ENCODE measurements around the gene EFL1. TPM values are rescaled to one million over a fixed set of nuclear protein-coding genes. Genes with fewer than 3 reads are reported as not detected.
A peak's percentile ranks its signal among the peaks of the same experiment; 100 is the strongest.

EFL1 gene
- total RNA-seq, 6 experiments from 2014 or later = 4.6 to 12.9 (median 9.4) TPM

DNA sequence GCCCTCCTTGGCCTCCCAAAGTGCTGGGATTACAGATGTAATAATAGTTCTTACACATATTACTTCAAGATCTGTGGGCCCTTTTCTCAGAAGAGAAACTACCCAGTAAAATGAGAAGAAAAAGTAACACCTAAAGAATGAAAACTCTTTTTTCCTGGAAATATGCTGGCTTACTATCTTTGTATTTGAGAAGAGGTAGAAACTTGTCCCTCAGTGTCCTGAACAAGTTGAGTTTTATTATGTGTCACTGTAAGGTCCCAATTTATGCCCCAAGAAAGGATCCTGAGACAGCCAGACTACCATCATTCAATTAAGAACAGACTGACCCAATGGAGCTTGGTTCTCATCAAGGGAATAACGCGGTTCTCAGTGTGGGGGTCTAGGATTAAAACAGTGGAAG lies 93.8 kb downstream of the EFL1 start:
- no peaks in the 10 kb centered on the region for H3K4me1 ChIP-seq
- no peaks in the 10 kb centered on the region for H3K9me3 ChIP-seq
- DNase-seq (no peak), ATAC-seq (no peak)
- H3K4me3 ChIP-seq = no peak overlapping the region
- TF ChIP-seq, protein P1, sequence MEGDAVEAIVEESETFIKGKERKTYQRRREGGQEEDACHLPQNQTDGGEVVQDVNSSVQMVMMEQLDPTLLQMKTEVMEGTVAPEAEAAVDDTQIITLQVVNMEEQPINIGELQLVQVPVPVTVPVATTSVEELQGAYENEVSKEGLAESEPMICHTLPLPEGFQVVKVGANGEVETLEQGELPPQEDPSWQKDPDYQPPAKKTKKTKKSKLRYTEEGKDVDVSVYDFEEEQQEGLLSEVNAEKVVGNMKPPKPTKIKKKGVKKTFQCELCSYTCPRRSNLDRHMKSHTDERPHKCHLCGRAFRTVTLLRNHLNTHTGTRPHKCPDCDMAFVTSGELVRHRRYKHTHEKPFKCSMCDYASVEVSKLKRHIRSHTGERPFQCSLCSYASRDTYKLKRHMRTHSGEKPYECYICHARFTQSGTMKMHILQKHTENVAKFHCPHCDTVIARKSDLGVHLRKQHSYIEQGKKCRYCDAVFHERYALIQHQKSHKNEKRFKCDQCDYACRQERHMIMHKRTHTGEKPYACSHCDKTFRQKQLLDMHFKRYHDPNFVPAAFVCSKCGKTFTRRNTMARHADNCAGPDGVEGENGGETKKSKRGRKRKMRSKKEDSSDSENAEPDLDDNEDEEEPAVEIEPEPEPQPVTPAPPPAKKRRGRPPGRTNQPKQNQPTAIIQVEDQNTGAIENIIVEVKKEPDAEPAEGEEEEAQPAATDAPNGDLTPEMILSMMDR (IDR thresholded peaks at IDR 0.05) = no peak
- no peak for TF ChIP-seq POLR2A (IDR thresholded peaks at IDR 0.05)
- H3K27ac ChIP-seq = no peak overlapping the region
- H3K27me3 ChIP-seq = no peaks in the 10 kb centered on the region
- no peaks in the 10 kb centered on the region for H3K36me3 ChIP-seq
- intact Hi-C loops (cut with DNase I) = no loop called here
- WGBS (ENCODE audit: insufficient coverage, low coverage, low lambda C conversion rate, missing lambda C conversion rate) = 95% methylated on average over 2 of the region's 2 CpGs

DNA sequence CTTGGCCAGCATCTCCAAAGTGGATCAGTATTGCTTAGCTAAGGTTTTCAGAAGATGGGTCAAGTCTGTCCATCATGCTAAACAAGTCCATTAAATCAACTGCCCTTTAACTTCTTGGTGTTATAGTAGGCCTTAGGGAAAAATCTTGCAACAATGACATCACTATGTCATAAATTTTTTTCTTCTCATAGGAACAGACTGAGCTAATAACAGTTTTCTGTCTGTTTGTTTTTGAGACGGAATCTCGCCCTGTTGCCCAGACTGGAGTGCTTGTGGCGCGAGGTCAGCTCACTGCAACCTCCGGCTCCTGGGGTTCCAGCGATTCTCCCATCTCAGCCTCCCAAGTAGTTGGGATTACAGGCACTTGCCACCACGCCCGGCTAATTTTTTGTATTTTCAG lies 94.2 kb downstream of the EFL1 start:
- Histone ChIP-seq H3K9me3 (no peaks in the 10 kb centered on the region), H3K27ac (no peak overlapping the region), H3K36me3 (no peaks in the 10 kb centered on the region), H3K4me1 (no peaks in the 10 kb centered on the region), H3K27me3 (no peaks in the 10 kb centered on the region), H3K4me3 (no peak overlapping the region)
- TF ChIP-seq, protein P1 (IDR thresholded peaks at IDR 0.05) = no peak
- TF ChIP-seq POLR2A (IDR thresholded peaks at IDR 0.05) = no peak
- intact Hi-C loops (cut with DNase I) = no loop called here
- ATAC-seq (no peak), DNase-seq (no peak)
- WGBS (ENCODE audit: insufficient coverage, low coverage, low lambda C conversion rate, missing lambda C conversion rate) = 100% methylated on average over 8 of the region's 8 CpGs

DNA sequence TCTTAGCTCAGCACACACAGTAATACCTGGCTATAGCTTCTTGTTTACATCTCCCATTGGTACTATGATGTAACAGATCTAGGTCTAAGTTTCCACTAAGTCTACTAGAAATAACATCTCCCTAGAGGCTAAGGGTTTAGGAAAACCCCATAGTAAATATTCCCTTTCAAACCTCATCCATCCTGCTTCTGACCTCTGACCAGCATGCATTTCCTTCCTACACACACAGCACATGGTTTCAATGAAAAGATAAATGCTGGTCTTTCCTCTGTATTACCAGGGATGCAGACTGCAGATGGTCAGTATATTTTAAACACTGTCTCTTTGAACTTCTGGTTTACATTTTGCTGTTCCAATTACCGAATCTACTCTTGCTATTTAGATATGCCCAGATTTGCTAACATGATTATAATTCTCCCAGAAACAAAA lies 96.6 kb downstream of the EFL1 start:
- H3K4me1 ChIP-seq = no peaks in the 10 kb centered on the region
- DNase-seq (no peak), ATAC-seq (no peak)
- H3K27me3 ChIP-seq = no peaks in the 10 kb centered on the region
- intact Hi-C loops (cut with DNase I) = no loop called here
- H3K4me3 ChIP-seq = no peak overlapping the region
- no peaks in the 10 kb centered on the region for H3K9me3 ChIP-seq
- no peak for TF ChIP-seq POLR2A (IDR thresholded peaks at IDR 0.05)
- TF ChIP-seq, protein P1 (IDR thresholded peaks at IDR 0.05) = no peak
- WGBS (ENCODE audit: insufficient coverage, low coverage, low lambda C conversion rate, missing lambda C conversion rate) = 50% methylated on average over 1 of the region's 1 CpG
- H3K27ac ChIP-seq = no peak overlapping the region
- peaks cover 0 to 5% (median 0%) of the 10 kb centered on the region in 4 donors for H3K36me3 ChIP-seq

DNA sequence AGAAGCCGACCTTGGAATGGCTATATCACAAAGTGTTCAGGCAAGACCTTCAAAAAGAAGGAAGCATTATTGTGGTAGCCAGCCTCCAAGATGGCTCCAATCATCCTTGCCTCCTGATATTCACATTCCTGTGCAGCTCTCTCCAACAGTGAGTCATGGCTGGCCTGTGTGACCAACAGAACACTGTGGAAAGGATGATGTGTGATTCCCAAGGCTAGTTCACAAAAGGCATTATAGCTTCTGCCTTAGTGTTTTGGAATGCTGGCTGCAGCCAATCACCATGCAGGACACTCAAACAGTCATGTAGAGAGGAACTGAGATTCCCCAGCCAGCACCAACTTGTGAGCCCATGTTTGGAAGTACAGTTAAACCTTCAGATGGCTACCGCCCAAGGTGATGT lies 102.6 kb downstream of the EFL1 start:
- no peaks in the 10 kb centered on the region for H3K4me1 ChIP-seq
- 100% methylated on average over 2 of the region's 2 CpGs for WGBS (ENCODE audit: insufficient coverage, low coverage, low lambda C conversion rate, missing lambda C conversion rate)
- no peaks in the 10 kb centered on the region for H3K9me3 ChIP-seq
- DNase-seq = no peak
- peaks cover 0 to 7% (median 0%) of the 10 kb centered on the region in 4 donors for H3K36me3 ChIP-seq
- no peak for TF ChIP-seq POLR2A (IDR thresholded peaks at IDR 0.05)
- TF ChIP-seq, protein P1 (IDR thresholded peaks at IDR 0.05) = no peak
- no peaks in the 10 kb centered on the region for H3K27me3 ChIP-seq
- intact Hi-C loops (cut with DNase I) = no loop called here
- no peak overlapping the region for H3K27ac ChIP-seq
- H3K4me3 ChIP-seq = no peak overlapping the region
- ATAC-seq = peak in 1 of 4 donors; percentile 35

DNA sequence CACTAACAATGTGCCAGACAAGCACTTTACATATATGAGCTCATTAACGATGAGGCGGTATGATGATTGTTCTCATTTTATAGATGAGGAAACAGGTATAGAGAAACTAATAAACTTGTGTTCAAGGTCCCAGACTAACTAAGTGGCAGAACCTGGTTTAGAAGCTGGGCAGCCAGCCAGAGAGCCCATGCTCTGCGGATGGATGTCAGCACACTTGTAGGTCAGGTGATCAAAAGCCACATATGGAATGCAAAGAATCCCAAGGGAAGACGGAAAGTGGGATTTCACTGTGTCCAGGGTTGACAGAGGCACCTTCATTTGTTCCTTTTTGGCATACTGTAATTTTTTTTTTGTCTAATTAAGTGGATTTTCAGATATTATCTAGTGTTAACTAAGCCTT lies 103.7 kb downstream of the EFL1 start:
- intact Hi-C loops (cut with DNase I) = no loop called here
- Histone ChIP-seq H3K27me3 (no peaks in the 10 kb centered on the region), H3K27ac (no peak overlapping the region), H3K4me3 (no peak overlapping the region), H3K4me1 (no peaks in the 10 kb centered on the region), H3K36me3 (peaks cover 0 to 7% (median 0%) of the 10 kb centered on the region in 4 donors), H3K9me3 (no peaks in the 10 kb centered on the region)
- DNase-seq (no peak), ATAC-seq (no peak)
- WGBS (ENCODE audit: insufficient coverage, low coverage, low lambda C conversion rate, missing lambda C conversion rate) = 98% methylated on average over 3 of the region's 4 CpGs
- TF ChIP-seq POLR2A (IDR thresholded peaks at IDR 0.05) = no peak
- TF ChIP-seq, protein P1 (IDR thresholded peaks at IDR 0.05) = no peak

All from right lobe of liver (tissue), 6 donors.